ENCODE results near the gene USP34.

The USP34 gene

GRCh38 chr2:61262699-61263098 lies 208.2 kb downstream of the USP34 start:
- no peak for DNase-seq (ENCODE audit: low read depth, low spot score)
- H3K27ac ChIP-seq: no peak overlapping the region

- DNase-seq (ENCODE audit: low read depth, low spot score): no peak
- H3K27ac ChIP-seq: no peak overlapping the region
Observed at GRCh38 chr2:61257446-61257845, 213.4 kb downstream of the USP34 start.

- peak overlapping the region; percentile 66 for H3K27ac ChIP-seq
- DNase-seq (ENCODE audit: low read depth, low spot score): peak; percentile 57
Observed at GRCh38 chr2:61255580-61256437, 215.1 kb downstream of the USP34 start.

- H3K27ac ChIP-seq: no peak overlapping the region
- no peak for DNase-seq (ENCODE audit: low read depth, low spot score)
Observed at GRCh38 chr2:61254536-61254935, 216.4 kb downstream of the USP34 start.

- peak overlapping the region; percentile 9 for H3K27ac ChIP-seq
- DNase-seq (ENCODE audit: low read depth, low spot score): no peak
Observed at GRCh38 chr2:61253136-61253535, 217.8 kb downstream of the USP34 start.

DNA sequence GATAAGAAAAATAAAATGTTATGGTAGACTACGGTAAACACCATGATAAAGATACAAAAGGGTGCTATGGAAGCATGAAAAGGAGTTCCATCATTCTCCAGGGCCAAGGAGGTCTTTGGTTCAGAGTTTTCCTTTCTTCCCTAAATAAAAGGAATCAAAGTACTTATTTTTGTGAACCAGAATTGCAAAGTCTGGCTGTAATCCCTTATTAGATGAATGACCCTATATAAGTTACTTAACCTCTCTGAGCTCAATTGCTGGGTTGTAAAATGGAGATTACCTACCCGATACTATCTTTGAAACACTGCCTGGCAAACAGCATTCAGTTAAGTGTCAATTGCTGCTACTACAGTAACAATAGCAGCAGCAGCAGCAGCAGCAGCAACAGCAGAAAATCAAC lies 218.9 kb downstream of the USP34 start:
- no peak overlapping the region for H3K27ac ChIP-seq
- DNase-seq (ENCODE audit: low read depth, low spot score): no peak

GRCh38 chr2:61249521-61250071 lies 221.3 kb downstream of the USP34 start:
- no peak for DNase-seq (ENCODE audit: low read depth, low spot score)
- H3K27ac ChIP-seq: no peak overlapping the region

GRCh38 chr2:61247204-61247812 lies 223.6 kb downstream of the USP34 start:
- no peak overlapping the region for H3K27ac ChIP-seq
- DNase-seq (ENCODE audit: low read depth, low spot score): no peak

GRCh38 chr2:61244694-61245093 lies 226.2 kb downstream of the USP34 start:
- H3K27ac ChIP-seq: no peak overlapping the region
- no peak for DNase-seq (ENCODE audit: low read depth, low spot score)

DNA sequence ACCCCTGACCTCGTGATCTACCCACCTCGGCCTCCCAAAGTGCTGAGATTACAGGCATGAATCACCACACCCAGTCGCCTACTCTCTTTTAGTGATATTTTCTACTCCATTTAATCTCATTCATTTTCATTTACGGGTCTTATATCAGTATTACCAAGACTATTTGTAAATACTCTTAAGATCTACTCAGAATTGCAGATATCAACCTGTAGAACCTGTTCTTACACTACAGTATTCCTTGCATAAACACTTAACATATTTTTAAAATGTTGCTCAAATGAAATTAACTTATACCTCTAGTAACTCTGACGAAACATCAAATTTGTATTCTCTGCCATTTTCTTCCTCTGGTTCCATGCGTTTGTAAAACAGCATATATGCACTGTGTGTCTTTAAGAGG lies 229.6 kb downstream of the USP34 start:
- no peak for DNase-seq (ENCODE audit: low read depth, low spot score)
- no peak overlapping the region for H3K27ac ChIP-seq

DNA sequence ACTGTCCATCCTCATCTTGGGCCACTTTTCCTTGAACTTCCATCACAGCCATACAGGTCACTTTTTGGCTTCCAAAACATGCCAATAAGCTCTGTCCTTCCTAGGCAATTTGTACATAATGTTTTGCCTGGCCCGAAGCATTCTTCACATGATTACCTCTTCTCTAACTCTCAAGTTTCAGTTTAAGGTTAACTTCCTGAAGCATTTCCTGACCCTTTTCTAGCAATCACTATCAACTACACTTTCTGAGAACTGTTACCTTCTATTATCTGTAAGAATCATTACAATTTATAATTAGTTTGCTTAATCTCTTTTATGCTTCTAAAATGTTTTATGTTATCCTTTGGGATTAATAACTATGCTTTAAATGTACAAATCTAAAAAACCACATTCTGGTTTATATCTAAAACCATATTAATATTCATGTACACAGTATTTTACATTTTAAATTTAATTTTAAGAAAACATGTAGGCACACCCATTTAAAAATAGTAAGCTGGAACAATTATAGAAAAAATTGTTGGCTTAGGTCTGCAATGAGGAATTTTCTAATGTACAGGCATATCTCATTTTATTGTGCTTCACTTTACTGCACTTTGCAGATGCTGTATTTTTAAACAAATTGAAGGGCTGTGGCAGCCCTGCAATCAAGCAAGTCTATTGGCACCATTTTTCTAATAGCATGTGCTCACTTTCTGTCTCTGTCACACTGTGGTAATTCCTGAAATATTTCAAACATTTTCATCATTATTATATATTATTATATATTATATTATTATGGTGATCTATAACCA lies 232.5 kb downstream of the USP34 start:
- no peak for DNase-seq (ENCODE audit: low read depth, low spot score)
- no peak overlapping the region for H3K27ac ChIP-seq

- DNase-seq (ENCODE audit: low read depth, low spot score): no peak
- H3K27ac ChIP-seq: no peak overlapping the region
Observed at GRCh38 chr2:61235716-61236115, 235.2 kb downstream of the USP34 start.

DNA sequence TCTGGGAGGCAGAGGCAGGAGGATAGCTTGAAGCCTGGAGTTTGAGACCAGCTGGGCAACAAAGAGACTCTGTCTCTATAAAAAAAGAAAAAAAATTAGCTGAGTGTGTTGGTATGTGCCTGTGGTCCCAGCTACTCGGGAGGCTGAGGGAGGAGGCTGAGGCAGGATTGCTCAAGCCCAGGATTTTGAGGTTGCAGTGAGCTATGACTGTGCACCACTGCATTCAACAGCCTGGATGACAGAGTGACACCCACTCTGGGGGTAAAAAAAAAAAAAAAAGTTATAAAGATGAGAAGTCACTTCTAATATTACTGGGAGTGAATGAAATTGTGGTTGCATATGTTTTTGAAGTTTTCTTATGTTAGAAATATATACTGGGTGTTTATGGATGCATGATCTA lies 237.3 kb downstream of the USP34 start:
- no peak overlapping the region for H3K27ac ChIP-seq
- DNase-seq (ENCODE audit: low read depth, low spot score): no peak

GRCh38 chr2:61229936-61230335 lies 241.0 kb downstream of the USP34 start:
- DNase-seq (ENCODE audit: low read depth, low spot score): no peak
- no peak overlapping the region for H3K27ac ChIP-seq

- H3K27ac ChIP-seq: no peak overlapping the region
- DNase-seq (ENCODE audit: low read depth, low spot score): no peak
Observed at GRCh38 chr2:61222567-61222966, 248.3 kb downstream of the USP34 start.

GRCh38 chr2:61221819-61222218 lies 249.1 kb downstream of the USP34 start:
- H3K27ac ChIP-seq: no peak overlapping the region
- no peak for DNase-seq (ENCODE audit: low read depth, low spot score)

- H3K27ac ChIP-seq: peak overlapping the region; percentile 34
- DNase-seq (ENCODE audit: low read depth, low spot score): no peak
Observed at GRCh38 chr2:61220768-61221167, 250.1 kb downstream of the USP34 start.

DNA sequence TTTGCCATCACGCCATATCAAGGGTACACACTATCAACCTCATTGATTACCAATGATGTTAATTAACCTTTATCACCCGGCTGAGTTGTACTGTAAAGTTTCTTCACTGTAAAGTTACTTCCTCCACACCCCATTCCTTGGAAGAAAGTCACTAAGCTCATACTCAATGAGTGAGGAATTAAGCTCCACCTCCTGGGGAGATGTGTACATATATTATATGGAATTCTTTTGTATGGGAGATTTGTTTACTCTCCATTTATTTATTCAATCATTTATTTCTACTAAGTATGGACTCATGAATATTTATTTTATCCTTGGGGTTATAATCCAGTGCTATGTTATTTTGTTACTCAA lies 252.1 kb downstream of the USP34 start:
- DNase-seq (ENCODE audit: low read depth, low spot score): peak; percentile 33
- H3K27ac ChIP-seq: peak overlapping the region; percentile 75

DNA sequence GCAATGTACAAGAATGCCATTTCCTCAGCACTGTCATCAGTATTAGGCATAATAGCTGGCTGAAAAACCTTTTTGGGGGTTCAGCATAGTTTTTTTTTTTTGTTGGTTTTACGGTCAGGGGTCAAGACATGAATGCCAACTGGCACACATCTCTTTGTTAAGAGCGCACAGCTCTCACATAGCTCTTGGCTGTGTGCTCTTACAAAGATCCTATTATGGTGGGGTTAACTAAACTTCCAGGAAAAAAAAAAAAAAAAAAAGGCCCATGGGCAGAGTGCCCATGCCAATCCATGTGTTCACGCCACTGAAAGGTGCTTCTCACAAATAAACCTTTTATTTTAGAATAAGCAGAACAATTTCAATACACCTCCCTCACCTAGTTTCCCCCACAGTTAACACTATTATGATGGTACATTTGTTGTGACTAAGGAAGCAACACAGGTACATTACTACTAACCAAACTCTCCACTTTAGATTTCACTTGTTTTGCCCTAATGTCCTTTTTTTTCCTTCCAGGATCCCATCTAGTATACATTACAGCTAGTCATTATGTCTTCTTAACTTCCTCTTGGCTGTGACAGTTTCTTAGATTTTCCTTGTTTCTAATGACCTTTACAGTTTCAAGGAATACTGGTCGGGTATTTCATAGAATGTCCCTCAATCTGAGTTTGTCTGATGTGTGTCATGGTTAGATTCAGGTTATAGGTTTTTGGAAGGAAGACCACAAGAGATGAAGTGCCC lies 252.6 kb downstream of the USP34 start:
- no peak for DNase-seq (ENCODE audit: low read depth, low spot score)
- H3K27ac ChIP-seq: peak overlapping the region; percentile 75

DNA sequence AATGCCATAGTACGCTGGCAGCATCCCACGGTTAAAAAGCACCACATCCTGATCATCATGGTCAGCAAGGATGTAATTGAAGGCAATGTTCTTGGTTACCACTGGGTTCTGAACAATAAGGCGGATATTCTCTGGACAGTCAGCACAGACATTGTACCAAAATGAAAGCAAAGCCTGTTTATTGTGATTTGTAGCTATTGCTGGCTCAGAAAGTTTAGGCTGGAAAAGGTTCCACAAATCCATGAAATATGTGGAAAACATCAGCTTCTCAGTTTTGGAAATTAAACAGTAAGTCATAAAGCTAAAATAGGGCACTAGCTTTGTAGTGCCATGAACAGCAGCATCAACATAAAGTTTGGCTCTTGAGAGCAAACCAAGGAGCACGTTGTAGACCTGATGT lies 256.7 kb downstream of the USP34 start:
- DNase-seq (ENCODE audit: low read depth, low spot score): no peak
- H3K27ac ChIP-seq: no peak overlapping the region

All from epithelial cell of prostate (primary cell).